GM23338 (cell line): Measurements from ENCODE around the gene GPR146. TPM values are rescaled to one million over a fixed set of nuclear protein-coding genes. Genes with fewer than 3 reads are reported as not detected.

Experiments used
- ATAC-seq: fragments of 200-7000 bp; cut with Tn5 transposase; 3 replicates; pipeline ENCODE4 v1.9.1; 2020
- DNase-seq: peaks from one replicate; pipeline ENCODE4 v3.0.0-alpha.2; 2015; ENCODE audit warnings: low spot score
- H2AFZ ChIP-seq: fragments of 200-600 bp; sonication (generic); 2 replicates; pipeline ENCODE4 v1.8.0; 2016; ENCODE audit warnings: antibody characterized with exemption, mild to moderate bottlenecking, moderate library complexity
- H3F3A ChIP-seq: fragments of 200-600 bp; sonication (generic); replicated peaks from 2 replicates; pipeline ENCODE4 v1.8.0; 2017; ENCODE audit warnings: antibody characterized with exemption, mixed run types, low read depth
- H3K27ac ChIP-seq: fragments of 200-600 bp; sonication (generic); 2 replicates; pipeline ENCODE4 v1.6.1; 2016; ENCODE audit warnings: low read depth
- H3K27me3 ChIP-seq: fragments of 200-600 bp; sonication (generic); 2 replicates; pipeline ENCODE4 v1.8.0; 2016; ENCODE audit warnings: mild to moderate bottlenecking, mixed run types, moderate library complexity; ENCODE audit not compliant: insufficient read depth
- H3K36me3 ChIP-seq: fragments of 200-600 bp; sonication (generic); 2 replicates; pipeline ENCODE4 v1.8.0; 2016; ENCODE audit warnings: mild to moderate bottlenecking; ENCODE audit not compliant: insufficient read depth
- H3K4me1 ChIP-seq: fragments of 200-600 bp; sonication (generic); 2 replicates; pipeline ENCODE4 v1.8.0; 2016; ENCODE audit warnings: mild to moderate bottlenecking, moderate library complexity; ENCODE audit not compliant: insufficient read depth
- H3K4me2 ChIP-seq: fragments of 200-600 bp; sonication (generic); 2 replicates; pipeline ENCODE4 v1.7.1; 2017; ENCODE audit warnings: mixed run types
- H3K4me3 ChIP-seq: fragments of 200-600 bp; sonication (generic); 2 replicates; pipeline ENCODE4 v1.6.1; 2016; ENCODE audit warnings: mixed run types
- H3K79me2 ChIP-seq: fragments of 200-600 bp; sonication (generic); replicated peaks from 2 replicates; pipeline ENCODE4 v1.8.0; 2017; ENCODE audit warnings: mild to moderate bottlenecking; ENCODE audit not compliant: insufficient read depth
- H3K9me2 ChIP-seq: fragments of 200-600 bp; sonication (generic); 2 replicates; pipeline ENCODE4 v1.8.0; 2017; ENCODE audit not compliant: insufficient read depth
- H4K20me1 ChIP-seq: fragments of 200-600 bp; sonication (generic); replicated peaks from 2 replicates; pipeline ENCODE4 v1.8.0; 2017; ENCODE audit warnings: mild to moderate bottlenecking; ENCODE audit not compliant: insufficient read depth
- H3K27ac Mint-ChIP-seq: 2 replicates; pipeline ENCODE4 v1.8.0; 2020; ENCODE audit warnings: inconsistent platforms, mild to moderate bottlenecking, moderate library complexity, mixed read lengths
- H3K27me3 Mint-ChIP-seq: 3 replicates; pipeline ENCODE4 v1.8.0; 2022; ENCODE audit warnings: low read depth, mild to moderate bottlenecking, moderate library complexity, mixed read lengths, inconsistent platforms; ENCODE audit not compliant: insufficient read depth, poor library complexity
- H3K36me3 Mint-ChIP-seq: 3 replicates; pipeline ENCODE4 v1.8.0; 2021; ENCODE audit warnings: low read depth, mild to moderate bottlenecking, inconsistent platforms, moderate library complexity, mixed read lengths
- H3K4me1 Mint-ChIP-seq: 3 replicates; pipeline ENCODE4 v1.8.0; 2020; ENCODE audit warnings: mild to moderate bottlenecking, inconsistent platforms, mixed read lengths
- H3K4me3 Mint-ChIP-seq: 3 replicates; pipeline ENCODE4 v1.8.0; 2021; ENCODE audit warnings: moderate library complexity, mild to moderate bottlenecking, inconsistent platforms, mixed read lengths
- H3K9me3 Mint-ChIP-seq: 3 replicates; pipeline ENCODE4 v1.8.0; 2020; ENCODE audit warnings: moderate library complexity, mild to moderate bottlenecking, inconsistent platforms, mixed read lengths
- CREB1 ChIP-seq: fragments of 250-450 bp; sonication (Bioruptor Pico); IDR thresholded peaks from 2 replicates; pipeline ENCODE4 v1.5.0; 2020; ENCODE audit warnings: low read depth, mild to moderate bottlenecking, moderate library complexity
- EZH2 ChIP-seq: fragments of 200-600 bp; sonication (generic); IDR thresholded peaks from one replicate; pipeline ENCODE4 v1.8.0; 2017; ENCODE audit warnings: antibody characterized with exemption, mild to moderate bottlenecking, low read depth; ENCODE audit not compliant: unreplicated experiment
- EZH2phosphoT487 ChIP-seq: fragments of 200-600 bp; sonication (generic); IDR thresholded peaks from one replicate; pipeline ENCODE4 v1.8.1; 2018; ENCODE audit warnings: antibody characterized with exemption; ENCODE audit not compliant: unreplicated experiment
- JUNB ChIP-seq: IDR thresholded peaks from one replicate; pipeline ENCODE4 v1.6.1; 2016; ENCODE audit warnings: antibody characterized with exemption; ENCODE audit not compliant: unreplicated experiment
- NANOG ChIP-seq: IDR thresholded peaks from 2 replicates; pipeline ENCODE4 v1.6.1; 2016; ENCODE audit warnings: antibody characterized with exemption, borderline replicate concordance
- POLR2AphosphoS5 ChIP-seq: IDR thresholded peaks from 2 replicates; pipeline ENCODE4 v1.6.1; 2016; ENCODE audit warnings: antibody characterized with exemption, low read depth
- STAT1 ChIP-seq: IDR thresholded peaks from one replicate; pipeline ENCODE4 v1.6.1; 2016; ENCODE audit warnings: antibody characterized with exemption; ENCODE audit not compliant: unreplicated experiment
- ZNF114 ChIP-seq: fragments of 250-450 bp; sonication (Bioruptor Pico); IDR thresholded peaks from 2 replicates; pipeline ENCODE4 v1.5.0; 2020; ENCODE audit warnings: mild to moderate bottlenecking, moderate library complexity
- ZNF331 ChIP-seq: fragments of 250-450 bp; sonication (Bioruptor Pico); IDR thresholded peaks from 2 replicates; pipeline ENCODE4 v1.5.0; 2020; ENCODE audit warnings: low read depth, mild to moderate bottlenecking, moderate library complexity
- polyA plus RNA-seq: library from polyadenylated mRNA; unstranded; fragments of >200 nt; fragmentation: Nextera tagmentation; extraction: Ambion mirVana; gene quantifications from 2 replicates; pipeline ENCODE4 v1.2.1, GENCODE V29; 2016
- total RNA-seq: library from RNA; depleted of rRNA; stranded (reverse); fragments of >200 nt; shearing (Covaris generic); gene quantifications from 2 replicates; pipeline ENCODE4 v1.2.3, GENCODE V29; 2014
- TF ChIP-seq, protein P1 (sequence below), 2 experiments: fragments of 200-600 bp in 1 of 2; sonication (generic) in 1 of 2; conservative IDR thresholded peaks; 2 replicates each; pipeline versions ENCODE4 v1.5.1 to v1.6.1; 2016 to 2017; ENCODE audit warnings: antibody characterized with exemption in 2 of 2, low read depth in 2 of 2, mild to moderate bottlenecking in 2 of 2, moderate library complexity in 1 of 2
- TF ChIP-seq, protein P2 (sequence below): IDR thresholded peaks from 2 replicates; pipeline ENCODE4 v1.6.1; 2016; ENCODE audit warnings: antibody characterized with exemption
- TF ChIP-seq, protein P3 (sequence below): IDR thresholded peaks from one replicate; pipeline ENCODE4 v1.6.1; 2018; ENCODE audit warnings: antibody characterized with exemption; ENCODE audit not compliant: unreplicated experiment

The GPR146 gene
- total and polyA plus RNA-seq, 2 experiments from 2014 or later, result 0.28 to 0.37 TPM

DNA sequence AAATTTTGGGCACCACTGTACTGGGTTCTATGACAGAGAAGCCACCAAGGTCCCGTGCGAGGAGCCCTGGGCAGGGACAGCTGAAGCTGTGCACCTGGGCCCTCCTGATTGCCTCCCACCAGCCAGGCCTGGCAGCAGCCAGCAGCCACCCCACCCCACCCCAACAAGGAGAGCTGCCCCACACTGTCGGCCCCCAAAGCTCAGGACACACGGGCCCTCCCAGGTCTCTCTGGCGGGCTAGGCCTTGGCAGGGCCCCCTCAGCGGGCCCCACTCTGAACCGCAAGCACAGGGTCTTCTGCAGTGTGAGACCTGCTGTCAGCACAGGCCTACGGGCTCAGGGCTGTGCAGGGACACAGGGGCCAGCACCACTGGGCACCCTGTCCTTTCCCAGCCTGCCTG, 5.5 kb downstream of the GPR146 start:
- Mint-ChIP-seq H3K27ac (no peak overlapping the region), H3K4me3 (no peak overlapping the region), H3K9me3 (no peaks in the 10 kb centered on the region), H3K4me1 (peaks cover 49% of the 10 kb centered on the region), H3K36me3 (no peaks in the 10 kb centered on the region), H3K27me3 (peaks cover 8% of the 10 kb centered on the region)
- H3K36me3 ChIP-seq, result no peaks in the 10 kb centered on the region
- no peak overlapping the region for H3K27ac ChIP-seq
- no peak overlapping the region for H2AFZ ChIP-seq
- H3K4me2 ChIP-seq, result no peak overlapping the region
- H3K9me2 ChIP-seq, result no peaks in the 10 kb centered on the region
- DNase-seq (no peak), ATAC-seq (no peak)
- peaks cover 13% of the 10 kb centered on the region for H3K4me1 ChIP-seq
- H3K79me2 ChIP-seq, result peaks cover 16% of the 10 kb centered on the region; the same call in 1 of the 2 replicates
- H3K27me3 ChIP-seq, result no peaks in the 10 kb centered on the region
- peaks cover 3% of the 10 kb centered on the region; the same call in 1 of the 2 replicates for H4K20me1 ChIP-seq
- no peak for TF ChIP-seq NANOG
- TF ChIP-seq EZH2phosphoT487, result no peak
- no peak for TF ChIP-seq CREB1 (CRISPR knock-in tag)
- TF ChIP-seq, protein P1, sequence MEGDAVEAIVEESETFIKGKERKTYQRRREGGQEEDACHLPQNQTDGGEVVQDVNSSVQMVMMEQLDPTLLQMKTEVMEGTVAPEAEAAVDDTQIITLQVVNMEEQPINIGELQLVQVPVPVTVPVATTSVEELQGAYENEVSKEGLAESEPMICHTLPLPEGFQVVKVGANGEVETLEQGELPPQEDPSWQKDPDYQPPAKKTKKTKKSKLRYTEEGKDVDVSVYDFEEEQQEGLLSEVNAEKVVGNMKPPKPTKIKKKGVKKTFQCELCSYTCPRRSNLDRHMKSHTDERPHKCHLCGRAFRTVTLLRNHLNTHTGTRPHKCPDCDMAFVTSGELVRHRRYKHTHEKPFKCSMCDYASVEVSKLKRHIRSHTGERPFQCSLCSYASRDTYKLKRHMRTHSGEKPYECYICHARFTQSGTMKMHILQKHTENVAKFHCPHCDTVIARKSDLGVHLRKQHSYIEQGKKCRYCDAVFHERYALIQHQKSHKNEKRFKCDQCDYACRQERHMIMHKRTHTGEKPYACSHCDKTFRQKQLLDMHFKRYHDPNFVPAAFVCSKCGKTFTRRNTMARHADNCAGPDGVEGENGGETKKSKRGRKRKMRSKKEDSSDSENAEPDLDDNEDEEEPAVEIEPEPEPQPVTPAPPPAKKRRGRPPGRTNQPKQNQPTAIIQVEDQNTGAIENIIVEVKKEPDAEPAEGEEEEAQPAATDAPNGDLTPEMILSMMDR (conservative IDR thresholded peaks at IDR 0.05; ENCODE audit: low read depth in 2 of 2), result no peak
- no peak for TF ChIP-seq EZH2
- TF ChIP-seq ZNF114 (CRISPR knock-in tag), result no peak
- TF ChIP-seq, protein P2, sequence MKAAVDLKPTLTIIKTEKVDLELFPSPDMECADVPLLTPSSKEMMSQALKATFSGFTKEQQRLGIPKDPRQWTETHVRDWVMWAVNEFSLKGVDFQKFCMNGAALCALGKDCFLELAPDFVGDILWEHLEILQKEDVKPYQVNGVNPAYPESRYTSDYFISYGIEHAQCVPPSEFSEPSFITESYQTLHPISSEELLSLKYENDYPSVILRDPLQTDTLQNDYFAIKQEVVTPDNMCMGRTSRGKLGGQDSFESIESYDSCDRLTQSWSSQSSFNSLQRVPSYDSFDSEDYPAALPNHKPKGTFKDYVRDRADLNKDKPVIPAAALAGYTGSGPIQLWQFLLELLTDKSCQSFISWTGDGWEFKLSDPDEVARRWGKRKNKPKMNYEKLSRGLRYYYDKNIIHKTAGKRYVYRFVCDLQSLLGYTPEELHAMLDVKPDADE, result no peak
- no peak for TF ChIP-seq STAT1
- peaks cover 6% of the 10 kb centered on the region; the same call in 1 of the 2 replicates for H3F3A ChIP-seq
- H3K4me3 ChIP-seq, result no peak overlapping the region

DNA sequence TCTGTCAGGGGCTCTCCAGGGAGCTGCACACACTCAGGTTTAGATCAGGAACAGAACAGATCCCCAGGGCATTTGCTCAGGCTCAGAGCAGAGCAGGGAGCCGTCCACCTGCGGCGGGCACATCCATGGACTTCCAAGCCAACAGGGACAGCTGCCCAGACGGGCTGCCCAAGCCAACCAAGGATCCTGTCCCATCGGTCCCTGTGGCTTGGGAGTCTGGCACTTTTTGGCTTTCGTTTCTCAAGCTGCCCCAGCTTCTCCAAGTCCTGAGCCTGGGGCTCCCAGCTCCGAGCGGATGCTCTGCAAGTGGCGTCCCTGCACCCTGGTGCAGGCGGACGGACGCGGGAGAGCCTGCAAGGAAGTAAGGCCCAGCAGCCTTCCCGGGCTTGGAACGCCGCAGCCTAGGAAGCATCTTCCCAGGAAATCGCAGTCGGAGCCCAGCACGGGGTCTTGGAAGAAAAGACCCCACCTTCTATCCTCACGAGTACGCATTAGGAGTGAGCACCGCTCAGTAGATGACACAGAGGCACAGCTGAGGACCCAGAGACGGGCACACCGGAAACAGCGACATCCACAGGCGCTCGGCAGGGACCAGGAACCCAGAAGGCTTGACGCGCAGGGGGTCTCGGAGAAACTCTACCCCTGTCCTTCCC, 6.0 kb downstream of the GPR146 start:
- H3K27me3 ChIP-seq, result no peaks in the 10 kb centered on the region
- Mint-ChIP-seq H3K27ac (no peak overlapping the region), H3K9me3 (no peaks in the 10 kb centered on the region), H3K36me3 (no peaks in the 10 kb centered on the region), H3K27me3 (peaks cover 8% of the 10 kb centered on the region), H3K4me1 (peaks cover 44% of the 10 kb centered on the region), H3K4me3 (no peak overlapping the region)
- no peak overlapping the region for H3K4me3 ChIP-seq
- DNase-seq (no peak), ATAC-seq (no peak)
- no peaks in the 10 kb centered on the region for H3K9me2 ChIP-seq
- no peak overlapping the region for H3K4me2 ChIP-seq
- no peak overlapping the region for H2AFZ ChIP-seq
- H3K79me2 ChIP-seq, result peaks cover 16% of the 10 kb centered on the region; the same call in 1 of the 2 replicates
- peaks cover under 1% of the 10 kb centered on the region; the same call in 1 of the 2 replicates for H3F3A ChIP-seq
- H3K36me3 ChIP-seq, result no peaks in the 10 kb centered on the region
- H4K20me1 ChIP-seq, result peaks cover 3% of the 10 kb centered on the region; the same call in 1 of the 2 replicates
- H3K27ac ChIP-seq, result no peak overlapping the region
- H3K4me1 ChIP-seq, result peaks cover 8% of the 10 kb centered on the region; the same call in 1 of the 2 replicates
- TF ChIP-seq EZH2phosphoT487, result no peak
- TF ChIP-seq EZH2, result no peak
- TF ChIP-seq JUNB, result no peak
- TF ChIP-seq, protein P2, result no peak
- no peak for TF ChIP-seq CREB1 (CRISPR knock-in tag)
- TF ChIP-seq POLR2AphosphoS5, result no peak
- no peak for TF ChIP-seq ZNF114 (CRISPR knock-in tag)
- TF ChIP-seq, protein P3, sequence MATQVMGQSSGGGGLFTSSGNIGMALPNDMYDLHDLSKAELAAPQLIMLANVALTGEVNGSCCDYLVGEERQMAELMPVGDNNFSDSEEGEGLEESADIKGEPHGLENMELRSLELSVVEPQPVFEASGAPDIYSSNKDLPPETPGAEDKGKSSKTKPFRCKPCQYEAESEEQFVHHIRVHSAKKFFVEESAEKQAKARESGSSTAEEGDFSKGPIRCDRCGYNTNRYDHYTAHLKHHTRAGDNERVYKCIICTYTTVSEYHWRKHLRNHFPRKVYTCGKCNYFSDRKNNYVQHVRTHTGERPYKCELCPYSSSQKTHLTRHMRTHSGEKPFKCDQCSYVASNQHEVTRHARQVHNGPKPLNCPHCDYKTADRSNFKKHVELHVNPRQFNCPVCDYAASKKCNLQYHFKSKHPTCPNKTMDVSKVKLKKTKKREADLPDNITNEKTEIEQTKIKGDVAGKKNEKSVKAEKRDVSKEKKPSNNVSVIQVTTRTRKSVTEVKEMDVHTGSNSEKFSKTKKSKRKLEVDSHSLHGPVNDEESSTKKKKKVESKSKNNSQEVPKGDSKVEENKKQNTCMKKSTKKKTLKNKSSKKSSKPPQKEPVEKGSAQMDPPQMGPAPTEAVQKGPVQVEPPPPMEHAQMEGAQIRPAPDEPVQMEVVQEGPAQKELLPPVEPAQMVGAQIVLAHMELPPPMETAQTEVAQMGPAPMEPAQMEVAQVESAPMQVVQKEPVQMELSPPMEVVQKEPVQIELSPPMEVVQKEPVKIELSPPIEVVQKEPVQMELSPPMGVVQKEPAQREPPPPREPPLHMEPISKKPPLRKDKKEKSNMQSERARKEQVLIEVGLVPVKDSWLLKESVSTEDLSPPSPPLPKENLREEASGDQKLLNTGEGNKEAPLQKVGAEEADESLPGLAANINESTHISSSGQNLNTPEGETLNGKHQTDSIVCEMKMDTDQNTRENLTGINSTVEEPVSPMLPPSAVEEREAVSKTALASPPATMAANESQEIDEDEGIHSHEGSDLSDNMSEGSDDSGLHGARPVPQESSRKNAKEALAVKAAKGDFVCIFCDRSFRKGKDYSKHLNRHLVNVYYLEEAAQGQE, result no peak
- no peak for TF ChIP-seq ZNF331
